NCI-H2196 treated with DMSO at 0.1 percent for 48 hours (cell line): ENCODE data around the gene SWSAP1.
A peak's percentile ranks its signal among the peaks of the same experiment; 100 is the strongest.

ENCODE experiments used
- DNase-seq: peaks from one replicate; lab custom pipeline; 2025; ENCODE audit not compliant: unreplicated experiment; lab: John Stamatoyannopoulos, UW

The SWSAP1 gene

DNA sequence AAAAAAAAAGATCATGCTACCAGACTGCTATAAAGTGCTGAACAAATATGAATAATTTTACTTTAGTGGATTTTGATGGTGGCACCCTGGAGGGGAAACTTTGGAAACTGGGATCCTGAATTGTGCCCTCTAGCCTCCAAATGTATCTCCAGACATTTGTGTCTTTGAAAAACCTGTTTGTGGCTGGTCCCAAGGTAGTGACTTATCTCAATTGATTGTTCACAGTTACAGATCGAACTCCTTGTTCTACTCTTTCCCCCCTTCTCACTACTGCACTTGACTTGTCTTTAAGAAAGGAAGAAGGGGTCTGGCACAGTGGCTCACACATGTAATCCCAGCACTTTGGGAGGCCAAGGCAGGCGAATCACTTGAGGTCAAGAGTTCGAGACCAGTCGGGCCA lies 34.1 kb downstream of the SWSAP1 start:
- no peak for DNase-seq

DNA sequence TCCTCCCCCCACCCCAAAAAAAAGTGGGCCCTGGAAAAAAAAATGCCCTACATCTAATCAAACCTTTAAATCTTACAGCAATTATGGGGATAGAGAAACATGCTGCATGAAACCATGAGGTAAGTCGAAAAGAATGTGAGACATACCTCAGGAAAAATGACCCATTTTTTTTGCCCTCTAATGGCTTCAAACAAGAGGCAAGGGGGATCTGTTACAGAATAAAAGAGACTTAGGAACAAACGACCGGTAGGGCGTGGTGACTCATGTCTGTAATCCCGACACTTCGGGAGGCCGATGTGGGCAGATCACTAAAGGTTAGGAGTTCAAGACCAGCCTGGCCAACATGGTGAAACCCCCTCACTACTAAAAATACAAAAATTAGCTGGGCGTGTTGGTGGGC lies 36.2 kb downstream of the SWSAP1 start:
- DNase-seq = no peak

DNA sequence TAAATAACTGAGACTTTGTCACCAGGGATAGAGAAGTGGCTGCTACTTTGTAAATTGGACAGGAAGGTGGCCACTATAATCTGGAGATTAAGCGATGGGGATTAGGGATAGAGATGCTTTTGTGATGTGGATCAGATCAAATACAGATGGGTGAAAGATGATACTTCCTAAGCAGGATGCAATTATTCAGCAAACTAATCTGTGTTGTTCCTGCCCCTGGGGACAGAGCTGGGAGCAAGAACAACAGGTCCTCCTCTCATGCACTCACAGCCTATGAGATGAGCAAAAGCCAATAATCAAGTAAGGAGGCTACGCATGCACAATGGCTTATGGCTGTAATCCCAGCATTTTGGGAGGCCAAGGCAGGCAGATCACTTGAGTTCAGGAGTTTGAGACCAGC lies 40.1 kb downstream of the SWSAP1 start:
- peak; percentile 14 for DNase-seq

DNA sequence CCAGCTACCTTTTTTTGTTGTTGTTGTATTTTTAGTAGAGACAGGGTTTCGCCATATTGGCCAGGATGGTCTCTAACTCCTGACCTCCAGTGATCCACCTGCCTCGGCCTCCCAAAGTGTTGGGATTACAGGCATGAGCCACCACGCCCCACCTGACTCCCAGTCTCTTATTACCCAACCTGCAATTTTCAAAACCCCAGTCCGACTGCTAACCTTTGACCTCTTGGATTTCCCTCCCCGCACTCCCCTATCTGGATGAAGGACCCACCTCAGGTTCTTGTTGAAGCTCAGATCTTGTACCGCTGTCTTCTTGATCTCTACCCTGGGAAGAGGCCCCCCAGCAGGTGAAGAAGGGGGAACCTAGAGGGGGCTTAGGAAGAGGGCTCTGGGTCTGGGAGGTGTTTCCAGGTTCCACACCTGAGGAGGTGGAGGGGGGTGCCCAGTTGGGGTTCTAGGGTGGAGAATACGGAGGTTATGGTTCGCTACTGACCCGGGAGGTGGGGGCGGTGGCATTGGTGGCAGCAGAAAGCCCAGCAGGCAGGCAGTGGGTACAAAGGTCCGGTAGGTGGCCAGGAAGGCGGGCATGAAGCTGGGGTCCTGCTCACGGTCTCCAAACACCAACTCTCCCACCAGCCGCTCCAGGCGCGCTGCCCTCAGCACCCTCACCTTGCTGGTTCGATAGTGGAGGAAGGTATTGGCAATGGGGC lies 42.0 kb downstream of the SWSAP1 start:
- no peak for DNase-seq

DNA sequence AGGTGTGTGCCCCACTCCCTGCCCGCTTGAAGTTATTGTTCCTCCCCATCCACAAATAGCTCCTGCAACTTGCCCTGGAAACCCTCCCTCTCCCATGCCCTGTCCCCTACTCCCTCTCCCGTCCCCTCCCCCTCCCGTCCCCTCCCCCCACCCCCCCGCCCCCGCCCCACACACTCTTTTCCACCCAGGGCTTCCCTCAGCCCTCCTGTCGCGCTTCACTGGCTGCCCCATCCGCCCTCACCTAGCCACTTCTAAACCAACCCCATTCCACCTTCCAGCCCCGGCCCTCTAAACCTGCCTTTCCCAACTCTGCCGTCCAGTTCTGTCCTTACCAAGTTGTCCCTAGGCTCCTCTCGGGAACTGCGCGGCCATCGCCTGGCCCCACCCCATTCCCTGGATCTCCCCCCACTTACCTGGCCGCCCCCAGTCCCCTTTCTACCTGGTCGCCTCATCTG lies 43.7 kb downstream of the SWSAP1 start:
- no peak for DNase-seq

DNA sequence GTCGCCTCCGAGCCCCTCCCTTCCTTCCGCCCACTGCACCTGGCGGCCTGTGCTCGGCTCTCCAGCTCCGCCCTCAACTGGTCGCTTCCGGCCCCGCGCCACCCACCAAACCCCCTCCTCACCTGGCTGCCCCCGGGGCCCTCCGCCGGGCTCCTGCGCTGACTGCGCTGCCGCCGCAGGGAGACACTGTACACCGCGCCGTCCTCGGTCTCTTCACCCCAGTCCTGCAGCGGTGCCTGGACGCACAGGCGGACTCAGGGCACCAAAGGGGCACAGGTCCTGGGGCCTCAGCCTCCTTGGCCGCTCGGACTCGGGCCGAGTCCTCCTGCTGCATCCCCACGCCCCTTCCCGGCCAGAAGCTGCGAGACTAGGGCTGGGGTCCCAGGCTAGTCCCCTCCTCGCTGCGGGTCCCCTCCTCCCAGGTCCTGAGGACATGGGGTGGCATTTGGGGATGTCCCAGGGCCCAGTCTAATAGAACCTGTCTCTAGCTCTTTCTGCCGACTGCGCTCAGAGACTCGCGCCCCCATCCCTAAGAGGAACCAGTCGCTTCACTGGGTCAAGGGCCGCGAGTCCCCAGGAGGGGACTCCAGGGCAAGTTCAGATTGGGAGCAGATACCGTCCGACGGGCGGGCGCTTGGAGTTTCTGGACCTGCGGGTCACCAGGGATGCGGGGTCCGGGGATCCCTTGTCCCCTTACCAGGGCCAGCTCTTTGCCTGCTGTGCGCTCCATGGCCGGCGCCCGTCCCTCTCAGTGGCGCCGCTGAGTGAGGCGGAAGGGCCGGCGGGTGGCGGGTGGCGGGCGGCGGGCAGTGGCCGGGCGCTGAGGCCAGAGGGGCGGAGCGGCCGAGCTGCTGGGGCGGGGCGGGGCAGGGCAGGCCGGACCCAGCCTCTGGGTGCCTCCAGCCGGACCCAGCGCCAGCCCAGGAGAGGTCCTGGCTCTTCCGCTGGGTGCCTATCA lies 44.4 kb downstream of the SWSAP1 start, which contains the start of gene RGL3:
RGL3 (minus strand) TSS at position 766 of the 958 bp plus-strand sequence; CDS start at position 730, 36 bp downstream.
- peak; percentile 54 for DNase-seq

DNA sequence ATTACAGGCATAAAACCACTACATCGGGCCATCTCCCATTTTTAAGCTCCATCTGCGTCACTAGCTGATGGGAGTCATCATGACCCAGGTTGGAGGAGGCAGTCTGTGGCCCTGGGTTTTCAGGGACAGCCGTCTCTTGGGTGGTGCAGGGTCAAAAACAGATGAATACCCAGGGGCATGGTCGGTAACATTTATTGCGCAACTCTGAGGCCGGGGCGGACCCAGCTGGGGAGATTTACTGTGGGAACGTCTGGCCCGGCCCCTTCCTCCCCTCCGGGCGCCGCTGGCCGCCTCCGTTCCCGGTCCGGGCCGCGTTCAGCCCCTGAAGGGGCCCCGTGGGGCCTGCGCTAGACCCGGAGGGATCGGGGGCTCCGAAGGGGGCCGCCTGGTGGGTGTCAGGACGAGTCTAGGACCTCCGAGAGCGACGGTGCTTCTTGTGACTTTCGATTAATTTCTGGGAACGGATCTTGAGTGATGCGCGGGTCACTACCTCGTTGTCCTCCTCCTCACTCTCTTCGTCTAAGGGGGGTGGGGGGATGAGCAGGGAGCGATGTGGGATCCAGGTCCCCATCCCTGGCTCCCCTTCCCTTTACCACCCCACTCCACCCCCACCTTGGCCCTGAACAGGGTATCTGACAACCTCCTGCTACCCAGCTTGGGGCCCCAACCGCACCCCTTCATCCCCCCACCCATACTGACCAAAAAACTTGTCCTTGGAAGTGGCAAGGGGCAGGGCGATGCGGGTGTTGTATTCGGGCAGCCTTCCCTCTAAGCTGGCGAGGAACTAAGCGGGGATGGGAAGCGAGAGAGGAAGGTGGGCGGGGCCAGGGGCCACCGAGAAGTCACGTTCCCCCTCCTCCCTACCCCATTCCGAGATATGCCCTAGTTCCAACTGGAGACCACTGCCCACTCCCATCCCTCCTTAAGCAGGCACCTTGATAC lies 46.2 kb downstream of the SWSAP1 start:
- DNase-seq = no peak

DNA sequence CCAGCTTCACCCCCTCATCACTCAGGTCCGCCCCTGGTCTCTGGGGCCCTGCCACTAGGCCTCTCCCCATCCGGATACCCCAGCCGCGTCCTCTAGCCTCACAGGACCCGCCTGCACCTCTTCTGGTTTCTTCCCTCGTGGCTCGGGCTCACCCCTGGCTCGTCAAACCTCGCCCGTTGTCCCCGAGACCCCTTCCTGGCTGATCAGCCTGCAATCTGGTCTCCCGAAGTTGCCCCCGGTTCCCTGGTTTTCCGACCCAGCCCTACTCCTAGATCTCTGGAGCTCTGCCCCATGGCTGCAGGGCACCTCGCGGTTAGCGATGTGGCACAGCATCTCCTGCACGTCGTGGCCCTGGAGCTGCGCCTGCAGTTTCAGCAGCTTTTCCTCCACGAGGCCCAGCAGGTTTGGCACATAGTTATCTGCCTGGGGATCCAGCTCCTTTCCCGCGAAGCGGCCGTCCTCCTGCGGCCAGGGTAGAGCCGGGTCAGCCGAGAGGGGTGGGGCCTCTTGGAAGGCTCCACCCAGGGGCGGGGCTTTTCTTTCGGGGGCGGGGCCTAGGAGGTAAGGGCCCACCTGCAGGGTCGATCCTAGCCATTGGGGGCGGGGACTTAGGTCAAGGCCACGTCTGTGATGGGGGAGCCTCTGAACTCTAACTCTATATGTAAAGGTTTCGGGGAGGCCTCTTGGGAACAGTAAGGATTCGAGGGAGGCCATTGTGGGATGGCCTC lies 47.1 kb downstream of the SWSAP1 start:
- no peak for DNase-seq

DNA sequence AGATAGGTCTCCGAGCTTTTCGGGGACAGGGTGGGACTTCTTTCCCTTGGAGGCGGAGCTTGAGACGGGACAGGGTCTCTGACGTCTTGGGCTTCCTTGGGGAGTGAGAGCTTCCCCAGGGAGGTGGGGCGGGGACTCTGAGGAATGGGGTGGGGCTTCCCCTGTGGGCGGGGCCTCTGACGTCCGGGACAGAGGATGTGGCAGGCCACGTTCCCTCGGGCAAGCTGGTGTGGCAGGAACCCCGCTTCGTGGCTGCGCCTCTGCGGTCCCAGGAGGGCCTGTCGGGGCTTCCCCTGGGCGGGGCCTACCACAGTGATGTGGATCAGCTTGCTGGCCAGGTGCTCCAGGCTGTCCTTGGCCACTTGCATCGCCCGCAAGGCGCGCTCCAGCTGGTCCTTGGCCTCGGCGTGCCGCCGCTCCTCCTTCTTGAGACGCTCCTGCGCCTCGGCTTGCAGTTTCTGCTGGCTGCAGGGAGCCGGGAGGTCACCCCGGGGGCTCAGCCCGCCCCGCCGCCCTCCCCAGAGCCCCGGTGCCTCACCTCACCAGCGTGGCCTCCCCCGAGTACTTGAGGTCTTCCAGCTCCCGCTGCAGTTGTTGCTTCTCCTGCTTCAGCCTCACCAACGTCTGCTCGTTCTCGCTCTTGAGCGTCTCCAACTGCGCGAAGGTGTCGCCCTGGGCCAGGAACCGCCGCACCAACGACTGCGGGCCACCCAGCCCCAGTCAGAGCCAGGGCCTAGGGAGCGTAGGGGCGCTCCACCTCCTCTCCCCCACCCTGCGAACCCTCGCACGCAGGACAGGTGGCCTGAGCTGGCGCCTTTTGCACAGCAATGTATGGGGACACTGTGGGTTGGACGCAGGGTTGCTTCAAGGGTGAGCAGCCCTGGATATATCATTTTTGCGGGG lies 47.9 kb downstream of the SWSAP1 start:
- no peak for DNase-seq

DNA sequence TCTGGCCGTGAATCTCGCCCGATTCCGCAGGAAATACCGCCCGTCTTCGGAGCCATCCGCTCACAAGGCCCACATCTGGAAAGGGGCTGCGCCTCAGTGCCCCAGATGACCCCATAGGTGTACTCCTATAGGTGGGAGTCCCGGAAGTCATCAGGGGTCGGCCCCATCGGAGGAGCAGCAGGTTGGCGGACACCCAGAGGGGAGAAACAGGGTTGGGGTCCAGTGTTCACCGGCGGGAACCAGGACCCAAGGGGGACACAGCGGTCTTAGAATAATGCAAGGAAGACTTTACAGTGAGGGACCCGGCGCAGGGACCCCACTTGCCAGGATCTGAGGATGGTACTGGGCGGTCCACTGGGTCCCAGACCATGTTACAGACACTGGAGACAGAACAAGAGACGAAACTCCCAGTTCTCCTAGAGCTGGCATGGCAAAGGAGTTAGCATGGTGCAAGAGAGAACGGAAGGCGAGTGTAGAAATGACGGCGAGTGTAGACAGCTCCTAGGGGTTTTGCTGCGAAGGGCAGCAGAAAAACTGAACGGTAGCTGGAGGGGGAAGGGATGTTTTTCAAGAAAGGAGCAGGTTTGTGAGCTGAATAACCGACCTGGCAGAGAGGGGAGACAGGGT lies 48.8 kb downstream of the SWSAP1 start:
- no peak for DNase-seq

DNA sequence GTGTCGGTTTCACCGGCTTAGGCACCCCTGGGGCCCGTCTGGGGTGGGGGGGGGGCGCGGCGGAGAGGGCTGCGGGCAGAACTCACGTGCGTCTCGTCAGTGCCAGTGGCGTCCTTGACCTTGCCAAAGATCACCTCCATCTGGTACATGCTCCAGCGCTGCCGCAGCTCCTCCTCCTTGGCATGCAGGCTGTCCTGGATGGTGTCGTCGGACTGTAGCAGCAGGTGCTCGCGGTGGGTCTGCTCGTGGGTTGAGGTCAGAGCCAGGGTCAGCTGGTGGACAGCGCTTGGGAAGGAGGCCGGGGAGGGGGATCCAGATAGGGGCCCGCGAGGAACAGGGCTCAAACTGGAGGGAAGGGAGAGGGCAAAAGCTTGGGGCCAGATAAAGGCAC lies 49.3 kb downstream of the SWSAP1 start:
- no peak for DNase-seq
